HG02642 (cell line): ENCODE results near the gene POLD4.

Experiments used
- ATAC-seq: cut with Tn5 transposase; IDR thresholded peaks from one replicate; pipeline ENCODE4 v1.9.1; 2021; ENCODE audit warnings: mild to moderate bottlenecking; ENCODE audit not compliant: unreplicated experiment, poor library complexity

Gene POLD4

DNA sequence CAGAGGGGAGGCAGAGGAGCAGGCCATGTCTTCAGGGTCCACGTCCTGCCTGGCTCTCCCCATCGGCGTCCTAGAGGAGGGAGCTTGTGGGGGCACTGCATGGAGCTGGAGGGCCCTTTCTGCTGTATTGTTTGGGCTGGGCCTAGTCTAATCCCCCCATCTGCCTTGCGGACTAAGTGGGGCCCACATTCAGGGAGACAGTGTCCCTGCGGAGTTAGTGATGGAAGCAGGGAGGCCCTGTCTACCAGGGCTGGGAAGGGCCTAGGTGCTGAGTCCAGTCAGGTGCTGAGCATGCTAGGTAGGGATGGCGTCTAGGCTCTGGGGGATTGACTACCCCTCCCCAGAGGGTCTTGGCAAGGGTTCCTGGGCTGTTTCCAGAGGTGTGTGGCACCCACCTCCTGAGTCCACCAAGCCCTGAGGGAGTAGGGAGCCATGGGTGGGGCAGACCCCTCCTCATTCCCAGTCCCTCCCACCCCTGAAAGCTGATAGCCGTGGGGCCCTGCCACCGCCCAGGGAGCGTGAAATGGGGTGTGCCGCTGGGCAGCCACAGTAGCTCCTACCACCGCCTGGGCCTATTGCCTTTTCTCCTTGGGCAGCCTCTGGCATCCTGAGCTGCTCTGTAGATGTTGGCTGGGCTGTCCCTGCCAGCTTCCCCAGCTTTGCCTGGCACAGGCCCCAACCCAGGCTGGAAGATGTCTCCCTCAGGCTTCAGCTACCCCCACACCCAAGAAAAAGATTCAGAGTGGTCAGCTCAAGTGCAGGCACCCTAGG is 1.9 kb upstream of the POLD4 start:
- ATAC-seq: no peak

DNA sequence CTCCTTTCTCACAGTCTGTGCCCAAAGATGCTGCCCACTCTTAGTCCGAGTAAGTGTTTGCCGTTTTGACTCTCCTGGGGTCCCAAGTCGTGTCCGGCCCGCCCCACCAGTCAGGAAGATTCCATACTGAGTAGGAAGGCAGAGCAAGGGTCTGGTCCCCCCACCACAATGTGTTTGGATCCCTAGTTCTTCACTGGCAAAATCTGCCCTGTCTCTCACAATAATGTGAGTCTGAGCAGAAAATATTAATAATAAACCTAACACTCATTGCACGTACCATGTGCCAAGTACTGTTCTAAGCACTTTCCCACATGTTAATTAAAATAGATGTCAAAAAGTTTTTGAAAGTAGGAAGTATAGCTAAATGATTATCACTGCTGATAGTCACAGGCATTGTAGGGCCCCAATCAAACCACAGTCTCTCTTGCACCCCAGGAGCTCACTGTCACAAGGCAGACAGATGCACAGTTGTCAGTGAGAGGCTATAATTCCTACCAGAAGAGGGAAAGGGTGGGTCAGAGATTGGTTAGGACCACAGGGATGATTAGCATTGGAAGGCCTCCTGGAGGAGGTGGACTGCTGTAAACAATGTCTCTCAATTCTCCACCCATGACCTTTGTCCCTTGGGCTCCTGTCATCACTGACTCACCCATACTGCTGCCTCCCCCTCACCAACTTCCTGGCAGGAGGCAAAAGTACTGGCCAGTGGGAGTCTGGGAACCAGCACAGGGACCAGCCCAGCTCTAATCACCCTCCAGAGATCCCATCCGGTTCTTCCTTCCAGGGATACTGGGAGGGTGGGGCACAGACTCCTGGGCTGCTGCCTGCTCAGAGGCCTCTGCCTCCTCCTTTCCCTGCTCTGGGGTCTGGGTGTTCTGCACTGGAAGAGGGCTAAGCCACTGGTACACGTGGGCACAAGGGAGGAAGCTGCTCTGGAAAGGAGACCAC is 1.0 kb upstream of the POLD4 start:
- no peak for ATAC-seq

DNA sequence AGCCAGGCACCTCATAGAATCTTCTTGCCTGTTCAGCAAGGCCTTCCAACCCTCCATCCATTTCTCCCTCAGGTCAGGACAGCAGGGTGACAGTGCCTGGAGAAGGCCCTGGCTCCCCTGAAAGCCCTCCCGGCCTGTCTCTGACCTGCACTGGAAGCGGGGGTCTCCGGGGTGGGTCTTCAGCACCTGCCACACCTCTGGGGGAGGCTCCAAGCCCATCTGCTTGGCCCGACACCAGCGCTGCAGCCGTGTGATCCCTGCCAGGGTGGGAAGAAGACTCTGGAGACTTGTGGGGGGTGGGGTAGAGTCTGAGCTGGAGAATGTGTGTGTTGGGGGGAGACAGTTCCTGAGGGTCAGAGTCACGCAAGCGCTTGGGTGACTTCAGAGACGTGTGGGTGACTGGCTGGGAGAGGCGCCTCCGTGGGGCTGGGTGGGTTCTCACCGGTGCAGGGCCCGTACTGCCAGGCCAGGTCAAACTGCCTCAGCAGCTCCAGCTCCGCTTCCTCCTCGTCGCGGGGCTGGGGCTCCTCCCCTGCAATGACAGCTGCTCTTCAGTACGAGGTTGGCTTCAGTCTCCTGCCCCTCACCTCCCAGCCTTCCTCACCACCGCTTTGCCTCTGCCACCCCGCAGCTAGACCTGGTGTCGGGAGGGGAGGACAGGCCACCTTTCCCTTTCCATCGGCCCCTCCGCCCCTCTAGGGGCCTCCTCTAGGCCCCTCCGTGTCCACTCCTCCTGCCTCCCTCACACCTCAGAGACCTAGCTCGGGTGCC is 615 bp downstream of the POLD4 start:
- ATAC-seq: peak; percentile 15

DNA sequence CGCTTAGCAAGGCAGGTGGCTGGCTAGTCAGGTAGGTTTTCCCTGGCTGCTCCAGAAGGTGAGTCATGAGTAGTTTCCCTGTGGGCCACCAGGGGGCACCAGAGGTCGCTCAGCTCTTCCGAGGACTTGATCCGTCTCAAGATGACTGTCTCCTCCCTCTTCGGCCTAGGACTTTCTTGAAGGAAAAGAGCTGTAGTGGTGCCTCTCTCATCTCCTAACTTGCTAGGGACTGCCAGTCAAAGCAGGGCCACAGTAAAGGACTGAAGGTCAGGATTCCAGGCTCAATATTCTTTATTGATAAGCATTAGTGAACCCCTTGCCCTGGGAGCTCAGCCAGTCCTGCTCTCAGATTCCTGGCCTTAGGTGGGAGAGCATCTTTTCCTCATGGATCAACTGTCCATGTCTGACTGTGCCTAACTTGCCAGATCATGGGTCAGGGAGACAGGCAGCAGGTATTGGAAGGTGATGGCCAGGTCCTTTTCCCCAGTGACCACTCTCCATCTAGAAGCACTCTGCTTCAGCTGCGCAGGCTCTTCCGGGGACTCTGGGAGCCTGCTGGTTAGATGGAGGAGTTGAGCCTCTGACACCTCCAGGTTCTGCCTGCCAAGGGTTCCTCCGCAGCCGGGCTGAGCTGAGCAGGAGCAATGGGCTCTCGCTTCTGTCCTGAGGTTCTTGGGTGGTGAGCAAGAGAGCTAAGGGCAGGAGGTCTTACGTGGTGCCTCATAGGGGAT is 1.9 kb downstream of the POLD4 start:
- ATAC-seq: no peak

DNA sequence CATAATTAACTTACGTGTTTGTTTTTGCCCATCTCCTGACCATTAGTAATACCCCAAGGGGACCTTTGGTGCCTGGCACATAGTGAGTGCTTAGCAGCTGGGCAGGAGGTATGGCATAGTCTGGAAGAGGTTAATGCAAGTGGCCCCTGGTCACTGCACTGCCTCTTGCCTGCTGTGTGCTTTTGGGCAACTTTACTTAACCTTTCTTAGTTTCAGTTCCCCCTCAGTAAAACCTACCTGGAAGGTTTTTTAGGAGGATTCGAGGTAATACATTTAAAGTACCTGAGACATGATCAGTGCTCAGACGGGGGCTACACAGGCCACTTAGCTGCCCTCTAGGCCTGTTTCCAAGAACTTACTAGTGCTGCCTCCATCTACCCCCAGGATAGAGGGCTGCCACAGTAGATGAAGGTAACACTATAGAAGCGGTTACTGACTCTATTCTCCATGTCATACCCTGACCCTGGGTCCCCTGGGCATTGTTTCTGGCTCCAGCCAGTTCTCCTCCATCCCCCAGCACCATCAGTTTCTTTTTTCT is 3.3 kb downstream of the POLD4 start:
- no peak for ATAC-seq

DNA sequence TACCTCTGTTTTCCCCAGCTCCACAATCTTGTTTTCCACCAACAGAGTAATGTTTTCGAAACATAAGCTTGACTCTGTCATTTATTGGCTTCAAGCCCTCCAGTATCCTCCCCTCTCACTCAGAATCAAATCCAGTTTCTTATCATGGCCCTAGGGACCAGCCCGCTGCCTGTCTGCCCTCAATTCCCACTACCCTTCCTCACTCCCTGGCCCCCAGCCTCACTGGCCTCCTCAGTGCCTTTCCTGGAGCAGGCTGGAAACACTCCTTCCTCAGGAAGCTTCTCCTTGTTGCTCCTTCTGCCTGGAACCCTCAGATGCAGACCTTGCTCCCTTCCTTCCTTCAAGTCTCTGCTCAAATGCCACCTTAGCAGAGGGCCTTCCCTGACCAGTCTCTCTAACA is 3.9 kb downstream of the POLD4 start:
- ATAC-seq: no peak

DNA sequence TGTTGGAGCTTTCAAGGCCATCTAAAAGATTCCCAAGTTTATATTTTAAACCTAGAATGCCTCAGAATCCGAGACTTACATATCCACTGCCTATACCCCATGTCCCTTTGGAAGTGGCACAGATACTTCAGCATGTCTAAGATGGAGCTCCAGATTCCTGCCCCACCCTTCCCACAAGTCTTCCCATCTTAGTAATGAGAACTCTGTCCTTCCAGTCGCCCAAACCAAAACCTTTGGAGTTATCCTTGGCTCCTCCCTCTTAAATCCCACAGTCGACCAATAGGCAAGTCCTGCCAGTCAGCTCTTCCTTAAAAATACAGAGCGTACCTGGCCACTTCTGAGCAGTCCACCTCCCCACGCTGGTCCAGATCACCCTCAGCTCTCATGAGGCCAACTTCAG is 4.3 kb downstream of the POLD4 start:
- ATAC-seq: no peak

DNA sequence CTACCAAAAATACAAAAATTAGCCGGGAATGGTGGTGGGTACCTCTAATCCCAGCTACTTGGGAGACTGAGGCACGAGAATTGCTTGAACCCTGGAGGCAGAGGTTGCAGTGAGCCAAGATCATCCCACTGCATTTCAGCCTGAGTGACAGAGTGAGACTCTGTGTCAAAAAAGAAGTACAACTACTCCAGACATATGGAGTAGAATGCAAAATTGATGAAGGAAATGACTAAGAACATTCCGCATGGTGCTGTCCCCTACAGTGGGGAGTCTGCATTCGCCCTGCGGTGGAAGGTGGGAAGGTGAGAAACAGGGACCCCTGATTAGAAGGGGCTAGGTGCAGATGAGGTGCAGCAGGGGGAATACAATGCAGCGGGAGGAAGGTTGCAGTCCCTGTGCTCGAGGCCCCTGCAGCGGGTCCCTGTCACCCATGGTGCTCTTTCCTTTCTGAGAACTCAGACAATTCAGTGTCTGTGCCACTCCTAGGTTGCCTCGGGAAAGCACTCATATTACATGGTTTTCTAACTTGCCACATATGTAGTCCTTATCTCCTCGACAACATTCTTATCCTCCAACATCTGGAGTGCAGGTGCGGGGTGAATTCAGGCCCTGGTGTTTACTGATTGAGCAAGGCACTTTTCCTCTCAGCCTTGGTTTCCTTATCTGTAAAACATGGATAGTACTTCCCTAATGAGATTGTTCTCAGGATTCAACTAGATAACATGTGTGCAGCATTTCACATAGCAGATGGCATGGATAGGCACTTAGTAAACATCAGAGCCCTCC is 5.2 kb downstream of the POLD4 start:
- ATAC-seq: no peak

DNA sequence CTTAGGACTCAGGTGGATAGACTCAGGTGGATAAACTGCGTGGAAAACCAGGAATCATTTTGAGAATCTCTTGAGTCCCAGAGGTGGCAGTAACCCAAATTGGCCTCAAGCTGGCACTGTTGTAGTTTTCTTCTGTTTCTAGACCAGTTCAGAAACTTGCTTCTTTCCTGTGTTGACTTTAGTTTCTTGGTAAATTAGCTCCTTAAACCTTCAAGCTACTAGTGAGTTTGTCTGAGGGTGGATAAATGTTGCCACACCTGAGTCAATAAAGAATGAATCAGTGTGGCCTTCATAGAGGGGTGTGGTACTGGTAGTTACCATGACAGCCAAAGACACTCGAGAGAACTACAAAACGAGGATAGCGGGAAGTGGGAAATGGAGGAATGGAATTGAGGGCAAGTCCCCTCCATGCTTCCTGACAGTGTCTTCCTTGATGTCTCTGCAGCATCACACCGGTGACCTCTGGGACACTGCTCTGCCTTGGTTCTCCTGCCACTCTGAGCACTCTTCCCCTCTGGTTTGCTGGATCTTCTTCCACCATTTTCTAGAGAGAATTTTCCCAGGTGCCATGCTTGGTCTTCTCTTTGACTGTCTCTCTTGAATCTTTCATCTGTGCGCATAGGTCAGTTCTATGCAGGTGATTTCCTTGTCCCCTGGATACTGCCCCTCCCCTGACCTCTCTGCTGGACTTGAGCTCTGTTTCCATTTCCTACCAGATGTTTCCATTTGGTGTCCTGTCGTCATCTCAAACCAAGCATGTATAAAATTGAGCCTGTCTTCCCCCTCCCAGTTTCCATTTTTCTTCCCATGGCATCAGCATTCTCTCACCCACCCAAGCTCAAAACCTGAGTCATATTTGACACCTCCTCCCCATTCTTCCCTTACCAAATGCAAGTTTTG is 7.2 kb downstream of the POLD4 start:
- ATAC-seq: no peak

DNA sequence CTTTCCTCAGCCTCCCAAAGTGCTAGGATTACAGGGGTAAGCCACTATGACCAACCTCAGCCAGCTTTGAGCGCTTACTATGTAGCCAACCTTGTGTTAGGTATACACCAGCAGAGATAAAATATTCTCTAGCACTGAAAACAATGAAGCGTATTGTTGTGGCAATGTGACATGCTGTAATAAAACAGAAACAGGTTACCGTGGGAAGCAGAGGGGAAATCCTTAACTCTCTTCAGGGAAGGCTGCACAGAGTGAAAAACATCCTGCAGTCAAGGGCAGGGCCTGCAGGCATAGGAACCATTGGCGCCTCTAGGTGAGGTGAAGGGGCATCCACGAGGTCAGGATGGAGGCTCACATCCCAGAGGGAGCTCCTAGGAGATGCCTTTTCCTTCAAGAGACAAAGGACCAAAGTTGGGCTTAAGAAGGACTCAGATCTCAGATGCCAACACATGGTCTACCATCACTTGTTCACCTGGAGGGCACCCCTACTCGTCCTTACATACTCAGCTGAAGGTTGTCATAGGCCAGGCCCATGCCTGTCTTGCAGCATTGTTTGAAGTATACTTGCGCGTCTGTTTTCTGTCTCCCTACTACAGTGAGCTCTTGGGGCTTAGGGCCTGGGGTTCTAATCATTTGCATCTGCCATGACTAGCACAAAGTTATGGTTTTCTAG is 8.0 kb downstream of the POLD4 start:
- ATAC-seq: no peak

DNA sequence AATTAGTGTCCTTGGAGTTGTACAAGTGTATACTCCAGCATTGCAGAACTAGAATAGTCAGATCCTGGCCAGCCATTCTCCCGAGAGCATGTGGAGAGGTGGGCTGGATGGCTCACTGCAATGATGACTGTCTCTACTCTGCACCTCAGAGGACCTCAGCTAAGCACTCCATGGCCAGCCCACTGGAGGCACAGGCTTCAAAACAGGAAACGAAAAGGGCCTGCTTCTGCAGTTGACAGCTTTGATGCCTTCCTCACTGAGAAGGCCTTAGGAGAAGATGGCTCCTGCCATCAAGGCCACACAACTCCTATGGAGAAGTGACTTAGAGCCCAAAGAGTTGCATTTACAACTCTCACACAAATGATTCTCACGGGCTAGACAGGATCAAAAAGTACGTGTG is 9.1 kb downstream of the POLD4 start:
- ATAC-seq: no peak

DNA sequence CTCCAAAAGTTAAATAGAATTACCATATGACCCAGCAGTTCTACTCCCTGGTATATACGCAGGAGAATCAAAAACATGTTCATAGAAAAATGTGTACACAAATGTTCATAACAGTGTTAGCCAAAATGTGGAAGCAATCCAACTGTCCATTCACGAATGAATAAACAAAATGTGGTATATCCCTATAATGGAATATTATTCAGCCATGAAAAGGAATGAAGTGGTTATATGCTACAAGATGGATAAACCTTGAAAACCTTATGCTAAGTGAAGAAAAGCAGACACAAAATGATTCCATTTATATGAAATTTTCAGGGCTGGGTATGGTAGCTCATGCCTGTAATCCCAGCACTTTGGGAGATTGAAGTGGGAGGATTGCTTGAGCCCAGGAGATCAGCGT is 16.1 kb downstream of the POLD4 start:
- no peak for ATAC-seq

DNA sequence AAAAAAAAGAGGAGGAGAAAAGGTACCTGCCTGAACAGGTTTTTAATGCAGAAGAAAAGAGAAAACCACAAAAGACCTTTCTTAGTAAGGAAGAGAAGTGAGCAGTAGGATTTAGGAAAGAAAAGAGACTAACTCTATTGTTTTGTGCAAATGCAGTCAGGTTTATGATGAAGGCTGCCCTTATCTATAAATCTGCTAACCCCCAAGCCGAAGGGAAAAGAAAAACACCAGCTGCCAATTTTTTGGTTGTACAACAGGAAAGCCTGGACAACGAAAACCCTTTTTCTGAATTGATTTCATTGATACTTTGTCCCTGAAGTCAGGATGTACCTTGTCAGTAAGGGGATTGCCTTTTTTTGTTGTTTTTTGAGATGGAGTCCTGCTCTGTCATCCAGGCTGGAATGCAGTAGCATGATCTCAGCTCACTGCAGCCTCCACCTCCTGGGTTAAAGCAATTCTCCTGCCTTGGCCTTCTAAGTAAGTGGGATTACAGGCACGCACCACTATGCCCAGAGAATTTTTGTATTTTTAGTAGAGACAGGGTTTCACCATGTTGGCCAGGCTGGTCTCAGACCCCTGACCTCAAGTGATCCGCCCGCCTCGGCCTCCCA is 21.2 kb downstream of the POLD4 start:
- no peak for ATAC-seq

DNA sequence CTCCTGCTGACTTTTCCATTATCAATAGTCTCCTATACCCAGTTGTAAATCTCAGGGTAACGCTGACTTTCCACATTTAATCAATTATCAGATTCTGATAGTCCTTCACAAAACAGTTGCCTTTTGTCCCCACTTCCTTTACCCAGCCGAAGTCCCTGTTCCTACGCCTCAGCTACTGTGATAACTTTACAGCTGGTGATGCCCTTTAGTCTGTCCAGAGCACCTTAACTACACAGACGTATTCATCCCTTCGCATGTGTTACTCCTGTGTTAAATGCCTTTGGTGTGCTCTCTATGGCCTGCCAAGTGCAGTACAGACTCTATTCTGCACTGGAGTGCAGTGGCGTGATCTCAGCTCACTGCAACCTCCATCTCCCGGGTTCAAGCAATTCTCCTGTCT is 29.8 kb downstream of the POLD4 start:
- no peak for ATAC-seq

DNA sequence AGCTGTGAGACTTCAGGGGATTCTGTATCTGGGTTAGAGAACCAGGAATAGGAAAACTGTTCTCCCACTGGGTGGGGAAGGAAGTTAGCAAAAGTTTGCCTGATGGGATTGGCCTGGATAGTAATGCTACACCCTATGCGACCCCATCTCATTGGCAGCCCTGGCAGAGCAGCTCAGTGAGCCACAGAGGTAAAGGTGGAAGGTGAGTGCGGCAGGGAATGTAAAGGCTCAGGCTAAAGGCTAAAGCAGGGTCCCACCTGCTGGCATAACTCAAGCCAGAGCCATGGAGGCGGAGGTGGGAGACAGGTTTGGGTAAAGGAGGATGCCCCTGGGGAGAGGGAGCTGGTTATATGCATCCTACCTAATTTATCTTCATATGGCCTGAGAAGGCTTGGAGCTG is 31.3 kb downstream of the POLD4 start:
- no peak for ATAC-seq

DNA sequence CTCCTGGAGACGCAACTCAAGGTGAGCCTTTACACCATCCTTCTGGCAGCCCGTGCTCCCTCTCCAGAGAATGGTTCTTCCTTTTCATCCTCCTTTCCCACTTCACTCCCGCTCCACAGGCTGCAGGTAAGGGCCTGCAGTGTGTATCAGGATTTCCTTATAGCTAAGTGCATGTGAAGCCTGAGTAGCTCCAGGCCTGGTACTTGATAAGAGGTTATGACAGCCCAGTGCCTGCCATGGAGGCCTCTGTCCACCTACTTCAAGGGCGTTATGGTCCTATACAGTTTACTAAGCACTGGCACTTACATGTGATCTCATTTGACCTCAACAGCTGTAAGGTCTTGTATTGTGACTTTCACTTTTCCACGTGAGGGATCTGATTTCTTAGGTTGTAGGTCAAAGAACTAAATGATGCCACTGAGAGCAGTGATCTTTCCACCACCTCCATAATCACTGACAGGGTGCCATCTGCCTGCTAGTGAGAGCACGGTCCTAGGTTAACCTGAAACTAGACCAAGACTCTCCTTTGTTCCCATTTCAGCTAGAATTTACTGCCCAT is 32.0 kb downstream of the POLD4 start:
- ATAC-seq: no peak

DNA sequence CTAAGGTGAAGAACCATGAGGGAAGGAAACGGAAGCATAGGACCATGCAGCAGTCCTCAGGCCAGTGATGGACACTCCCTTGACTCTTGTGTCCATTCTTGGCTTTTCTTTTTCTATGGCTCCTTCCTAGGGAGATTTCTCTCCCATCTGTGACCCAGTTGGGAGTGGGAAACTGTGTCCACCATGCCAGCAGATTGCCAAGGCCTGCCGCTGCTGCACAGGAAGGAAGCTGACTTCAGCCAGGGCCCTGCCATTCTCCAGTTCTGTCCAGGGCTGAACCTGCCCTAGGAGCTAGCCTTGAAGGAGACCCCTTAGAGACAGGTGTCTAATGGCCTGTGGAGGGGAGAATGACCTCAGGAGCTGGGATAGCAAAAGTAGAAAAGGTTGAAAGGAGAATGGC is 32.7 kb downstream of the POLD4 start:
- ATAC-seq: no peak
